ENCODE data around the gene TTC38. TPM values are rescaled to one million over a fixed set of nuclear protein-coding genes. Genes with fewer than 3 reads are reported as not detected.

Gene TTC38
- total and polyA plus RNA-seq, 2 experiments from 2014 or later, result 21.5 to 27.6 TPM

DNA sequence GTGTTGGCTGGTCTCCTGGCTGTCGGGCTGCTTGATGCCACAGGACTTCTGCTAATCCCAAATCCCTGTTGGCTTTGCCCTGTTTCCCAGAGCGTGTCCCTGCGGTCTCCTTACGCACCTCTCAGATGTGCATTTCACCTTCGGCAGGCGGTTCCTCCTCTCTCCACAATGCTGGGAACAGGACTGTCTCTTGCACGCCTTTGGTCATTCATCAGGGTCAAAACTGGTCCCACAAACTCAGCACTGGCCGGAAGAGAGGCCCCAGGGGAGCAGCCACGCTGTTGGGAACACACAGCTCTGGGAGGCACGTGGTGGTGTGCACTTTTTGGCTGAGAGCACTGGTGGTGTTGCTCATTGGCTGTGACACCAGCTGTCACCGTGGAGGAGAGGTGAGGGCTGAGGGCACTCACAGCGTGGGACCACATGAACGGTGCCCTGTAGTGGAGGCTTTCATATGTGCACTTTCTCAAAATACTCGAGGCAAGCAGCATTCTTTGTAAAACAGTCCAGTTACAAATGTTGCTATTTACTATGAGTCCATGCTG is 52.4 kb downstream of the TTC38 start:
- 93% methylated on average over 14 of the region's 14 CpGs for WGBS, 2 experiments (ENCODE audit: low coverage in 1 of 2, low lambda C conversion rate in 2 of 2, missing lambda C conversion rate in 2 of 2)
- H2AFZ ChIP-seq, result no peak overlapping the region
- no peaks in the 10 kb centered on the region for H3K4me1 ChIP-seq (ENCODE audit: insufficient read depth)
- no peak for DNase-seq
- H3K79me2 ChIP-seq (ENCODE audit: insufficient read depth), result no peaks in the 10 kb centered on the region
- no peaks in the 10 kb centered on the region for H3K27me3 ChIP-seq (replicated peaks; ENCODE audit: insufficient read depth)
- no peak overlapping the region for H3K9ac ChIP-seq
- no peaks in the 10 kb centered on the region for H3K9me3 ChIP-seq (ENCODE audit: low read depth)
- no peaks in the 10 kb centered on the region for H3K9me2 ChIP-seq (ENCODE audit: insufficient read depth)
- no peaks in the 10 kb centered on the region for H4K20me1 ChIP-seq (ENCODE audit: insufficient read depth)
- TF ChIP-seq EZH2phosphoT487 (IDR thresholded peaks at IDR 0.05; ENCODE audit: insufficient read depth, low read depth) (no peak), EZH2 (IDR thresholded peaks at IDR 0.05; ENCODE audit: insufficient read depth, poor library complexity, severe bottlenecking) (no peak)
- H3K27ac ChIP-seq, result no peak overlapping the region
- no peaks in the 10 kb centered on the region for H3F3A ChIP-seq (ENCODE audit: insufficient read depth)
- H3K36me3 ChIP-seq (ENCODE audit: low read depth), result no peaks in the 10 kb centered on the region
- H3K4me3 ChIP-seq, result no peak overlapping the region
- in situ Hi-C loops (cut with MboI), result no loop called here
- no peak overlapping the region for H3K4me2 ChIP-seq (ENCODE audit: unreplicated experiment)

DNA sequence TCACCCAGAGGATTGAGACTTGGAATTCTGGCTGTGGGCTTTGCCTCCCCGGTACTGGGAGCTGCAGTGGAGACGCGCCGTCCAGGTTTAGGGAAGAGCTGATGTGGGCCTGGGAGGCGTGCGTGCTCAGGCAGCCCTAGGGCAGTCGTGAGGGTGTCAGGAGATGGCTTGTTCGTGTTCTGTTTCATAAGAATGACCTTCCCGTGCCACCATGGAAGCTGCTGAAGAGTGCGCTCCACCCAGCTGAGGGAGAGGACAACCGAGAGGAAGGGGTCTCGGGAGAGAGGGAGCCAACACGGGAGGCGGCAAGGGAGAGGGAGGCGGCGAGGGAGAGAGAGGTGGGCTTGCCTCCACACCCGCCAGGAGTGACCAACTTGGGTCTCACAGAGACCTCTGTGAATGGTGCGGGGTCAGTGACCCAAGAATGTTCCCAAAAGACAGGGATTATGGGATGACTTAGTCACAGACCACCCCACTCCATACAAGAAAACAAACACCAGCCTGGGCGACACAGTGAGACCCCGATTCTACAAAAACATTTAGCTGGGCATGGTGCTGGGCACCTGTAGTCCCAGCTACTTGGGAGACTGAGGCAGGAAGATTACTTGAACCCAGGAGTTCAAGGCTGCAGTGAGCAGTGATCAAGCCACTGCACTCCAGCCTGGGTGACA is 53.0 kb downstream of the TTC38 start:
- Histone ChIP-seq H4K20me1 (ENCODE audit: insufficient read depth) (no peaks in the 10 kb centered on the region), H3K9me3 (ENCODE audit: low read depth) (no peaks in the 10 kb centered on the region), H3K27me3 (replicated peaks; ENCODE audit: insufficient read depth) (no peaks in the 10 kb centered on the region), H3K9ac (no peak overlapping the region), H3K4me3 (no peak overlapping the region), H3K4me2 (ENCODE audit: unreplicated experiment) (no peak overlapping the region), H3F3A (ENCODE audit: insufficient read depth) (no peaks in the 10 kb centered on the region), H2AFZ (no peak overlapping the region), H3K9me2 (ENCODE audit: insufficient read depth) (no peaks in the 10 kb centered on the region), H3K4me1 (ENCODE audit: insufficient read depth) (no peaks in the 10 kb centered on the region), H3K27ac (no peak overlapping the region), H3K79me2 (ENCODE audit: insufficient read depth) (no peaks in the 10 kb centered on the region), H3K36me3 (ENCODE audit: low read depth) (no peaks in the 10 kb centered on the region)
- TF ChIP-seq EZH2phosphoT487 (IDR thresholded peaks at IDR 0.05; ENCODE audit: insufficient read depth, low read depth) (no peak), EZH2 (IDR thresholded peaks at IDR 0.05; ENCODE audit: insufficient read depth, poor library complexity, severe bottlenecking) (no peak)
- in situ Hi-C loops (cut with MboI), result no loop called here
- WGBS, 2 experiments (ENCODE audit: low coverage in 1 of 2, low lambda C conversion rate in 2 of 2, missing lambda C conversion rate in 2 of 2), result 91 to 93% methylated on average over 16 to 20 of the region's 20 CpGs
- DNase-seq, result no peak

DNA sequence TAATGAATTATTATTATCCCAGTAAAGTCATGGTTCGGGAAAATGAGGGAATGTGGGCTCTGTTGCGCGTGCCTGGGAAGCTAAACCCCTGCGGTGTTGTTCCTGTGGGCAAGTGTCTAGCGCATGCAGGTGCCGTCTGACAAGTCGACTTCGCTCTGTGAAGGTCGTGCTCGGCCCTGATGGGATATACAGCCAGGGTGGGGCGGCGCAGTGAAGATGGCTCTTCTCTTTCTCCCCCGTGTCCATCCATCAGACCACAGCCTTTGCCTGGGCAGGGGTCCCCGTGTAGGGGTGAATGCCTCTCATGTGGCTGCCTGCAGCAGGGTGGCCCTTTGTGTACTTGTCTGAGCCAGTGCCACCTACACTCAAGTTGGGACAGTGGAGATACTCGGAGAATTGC is 54.9 kb downstream of the TTC38 start:
- Histone ChIP-seq H3K79me2 (ENCODE audit: insufficient read depth) (no peaks in the 10 kb centered on the region), H3F3A (ENCODE audit: insufficient read depth) (no peaks in the 10 kb centered on the region), H3K36me3 (ENCODE audit: low read depth) (no peaks in the 10 kb centered on the region), H3K27ac (no peak overlapping the region), H3K9ac (no peak overlapping the region), H3K4me2 (ENCODE audit: unreplicated experiment) (no peak overlapping the region), H3K4me3 (no peak overlapping the region), H3K9me3 (ENCODE audit: low read depth) (no peaks in the 10 kb centered on the region), H3K4me1 (ENCODE audit: insufficient read depth) (no peaks in the 10 kb centered on the region), H4K20me1 (ENCODE audit: insufficient read depth) (no peaks in the 10 kb centered on the region), H3K9me2 (ENCODE audit: insufficient read depth) (no peaks in the 10 kb centered on the region), H2AFZ (no peak overlapping the region), H3K27me3 (replicated peaks; ENCODE audit: insufficient read depth) (no peaks in the 10 kb centered on the region)
- in situ Hi-C loops (cut with MboI), result no loop called here
- WGBS, 2 experiments (ENCODE audit: low coverage in 1 of 2, low lambda C conversion rate in 2 of 2, missing lambda C conversion rate in 2 of 2), result 95% methylated on average over 14 to 15 of the region's 15 CpGs
- DNase-seq, result no peak
- no peak for TF ChIP-seq EZH2 (IDR thresholded peaks at IDR 0.05; ENCODE audit: insufficient read depth, poor library complexity, severe bottlenecking)
- no peak for TF ChIP-seq EZH2phosphoT487 (IDR thresholded peaks at IDR 0.05; ENCODE audit: insufficient read depth, low read depth)

DNA sequence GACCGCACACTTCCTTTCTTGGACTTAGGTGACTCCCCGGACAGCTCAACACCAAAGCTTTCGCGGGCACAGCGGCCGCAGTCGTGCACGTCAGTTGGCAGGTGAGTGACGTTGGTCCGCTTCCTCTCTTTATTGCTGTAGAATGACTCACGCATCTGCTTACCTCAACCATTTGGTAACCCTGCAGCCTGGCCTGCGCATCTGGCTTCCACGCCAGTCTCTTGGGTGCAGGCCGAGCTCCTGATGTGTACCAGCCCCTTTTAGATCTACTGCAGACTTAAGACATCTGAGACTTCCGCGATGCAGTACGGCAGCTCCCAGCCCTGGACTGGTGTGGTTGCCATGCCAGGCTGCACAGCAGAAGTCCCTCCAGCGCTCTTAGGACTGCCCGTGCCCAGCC is 55.4 kb downstream of the TTC38 start:
- in situ Hi-C loops (cut with MboI), result no loop called here
- H3K36me3 ChIP-seq (ENCODE audit: low read depth), result no peaks in the 10 kb centered on the region

More for the DNA sequence above, 55.4 kb downstream of the TTC38 start:
- no peaks in the 10 kb centered on the region for H3K9me2 ChIP-seq (ENCODE audit: insufficient read depth)
- no peak overlapping the region for H3K4me3 ChIP-seq
- no peaks in the 10 kb centered on the region for H3K9me3 ChIP-seq (ENCODE audit: low read depth)
- no peaks in the 10 kb centered on the region for H3K79me2 ChIP-seq (ENCODE audit: insufficient read depth)
- TF ChIP-seq EZH2 (IDR thresholded peaks at IDR 0.05; ENCODE audit: insufficient read depth, poor library complexity, severe bottlenecking), result no peak
- TF ChIP-seq EZH2phosphoT487 (IDR thresholded peaks at IDR 0.05; ENCODE audit: insufficient read depth, low read depth), result no peak
- DNase-seq, result no peak
- no peak overlapping the region for H3K9ac ChIP-seq
- no peaks in the 10 kb centered on the region for H3K4me1 ChIP-seq (ENCODE audit: insufficient read depth)
- WGBS, 2 experiments (ENCODE audit: low coverage in 1 of 2, low lambda C conversion rate in 2 of 2, missing lambda C conversion rate in 2 of 2), result 96% methylated on average over 19 of the region's 19 CpGs
- H3K27me3 ChIP-seq (replicated peaks; ENCODE audit: insufficient read depth), result no peaks in the 10 kb centered on the region
- no peaks in the 10 kb centered on the region for H4K20me1 ChIP-seq (ENCODE audit: insufficient read depth)
- no peaks in the 10 kb centered on the region for H3F3A ChIP-seq (ENCODE audit: insufficient read depth)
- no peak overlapping the region for H2AFZ ChIP-seq
- no peak overlapping the region for H3K27ac ChIP-seq
- no peak overlapping the region for H3K4me2 ChIP-seq (ENCODE audit: unreplicated experiment)
